Measurements from ENCODE around the gene NALCN. TPM values are rescaled to one million over a fixed set of nuclear protein-coding genes. Genes with fewer than 3 reads are reported as not detected.

Gene NALCN
- total RNA-seq, 3 donors from 2014 or later (not counting 1 experiment from before 2014, with no cell fraction given) = not detected

GRCh38 chr13:101204270-101205020, 211.9 kb downstream of the NALCN start:
- no peak for DNase-seq
- Mint-ChIP-seq H3K27ac (no peak overlapping the region), H3K36me3 (no peaks in the 10 kb centered on the region), H3K27me3 (ENCODE audit: low read depth in 2 of 2) (no peaks in the 10 kb centered on the region), H3K4me1 (no peaks in the 10 kb centered on the region), H3K9me3 (peaks cover 0 to 4% of the 10 kb centered on the region in 2 donors), H3K4me3 (no peak overlapping the region)
- Histone ChIP-seq H3K36me3 (ENCODE audit: control insufficient read depth, insufficient read depth, low read length) (no peaks in the 10 kb centered on the region), H3K27ac (ENCODE audit: low read length) (no peak overlapping the region), H3K27me3 (ENCODE audit: control insufficient read depth, insufficient read depth, low read length) (no peaks in the 10 kb centered on the region), H3K9me3 (ENCODE audit: control insufficient read depth, insufficient read depth, low read length) (no peaks in the 10 kb centered on the region), H3K4me3 (ENCODE audit: low read length) (no peak overlapping the region), H3K4me1 (ENCODE audit: control insufficient read depth, insufficient read depth, low read length) (no peaks in the 10 kb centered on the region)
- no peak for ATAC-seq
- intact Hi-C loops (cut with micrococcal nuclease) = no loop called here
- WGBS (ENCODE audit: insufficient coverage) = 40% methylated on average over 1 of the region's 1 CpG
- TF ChIP-seq CTCF (IDR thresholded peaks at IDR 0.05) = no peak

GRCh38 chr13:101202590-101202989, 213.7 kb downstream of the NALCN start:
- H3K4me1 Mint-ChIP-seq = no peaks in the 10 kb centered on the region
- H3K27ac Mint-ChIP-seq = no peak overlapping the region
- Histone ChIP-seq H3K4me1 (ENCODE audit: control insufficient read depth, insufficient read depth, low read length) (no peaks in the 10 kb centered on the region), H3K9me3 (ENCODE audit: control insufficient read depth, insufficient read depth, low read length) (no peaks in the 10 kb centered on the region), H3K27me3 (ENCODE audit: control insufficient read depth, insufficient read depth, low read length) (no peaks in the 10 kb centered on the region), H3K4me3 (ENCODE audit: low read length) (no peak overlapping the region), H3K27ac (ENCODE audit: low read length) (no peak overlapping the region), H3K36me3 (ENCODE audit: control insufficient read depth, insufficient read depth, low read length) (no peaks in the 10 kb centered on the region)
- H3K4me3 Mint-ChIP-seq = no peak overlapping the region
- no peaks in the 10 kb centered on the region for H3K36me3 Mint-ChIP-seq
- no peak for TF ChIP-seq CTCF (IDR thresholded peaks at IDR 0.05)
- H3K27me3 Mint-ChIP-seq (ENCODE audit: low read depth in 2 of 2) = no peaks in the 10 kb centered on the region
- H3K9me3 Mint-ChIP-seq = peaks cover 0 to 5% of the 10 kb centered on the region in 2 donors
- ATAC-seq (no peak), DNase-seq (no peak)
- 57% methylated on average over 6 of the region's 6 CpGs for WGBS (ENCODE audit: insufficient coverage)
- intact Hi-C loops (cut with micrococcal nuclease) = no loop called here

- ATAC-seq (no peak), DNase-seq (no peak)
- no peaks in the 10 kb centered on the region for H3K9me3 ChIP-seq (ENCODE audit: control insufficient read depth, insufficient read depth, low read length)
- H3K4me1 ChIP-seq (ENCODE audit: control insufficient read depth, insufficient read depth, low read length) = no peaks in the 10 kb centered on the region
- Mint-ChIP-seq H3K4me1 (no peaks in the 10 kb centered on the region), H3K27ac (no peak overlapping the region), H3K36me3 (no peaks in the 10 kb centered on the region), H3K27me3 (ENCODE audit: low read depth in 2 of 2) (no peaks in the 10 kb centered on the region), H3K4me3 (no peak overlapping the region), H3K9me3 (peaks cover 0 to 3% of the 10 kb centered on the region in 2 donors)
- H3K36me3 ChIP-seq (ENCODE audit: control insufficient read depth, insufficient read depth, low read length) = no peaks in the 10 kb centered on the region
- no peak for TF ChIP-seq CTCF (IDR thresholded peaks at IDR 0.05)
- H3K4me3 ChIP-seq (ENCODE audit: low read length) = no peak overlapping the region
- 100% methylated on average over 1 of the region's 3 CpGs for WGBS (ENCODE audit: insufficient coverage)
- H3K27ac ChIP-seq (ENCODE audit: low read length) = no peak overlapping the region
- intact Hi-C loops (cut with micrococcal nuclease) = no loop called here
- no peaks in the 10 kb centered on the region for H3K27me3 ChIP-seq (ENCODE audit: control insufficient read depth, insufficient read depth, low read length)
Measured at GRCh38 chr13:101190976-101191375, 225.3 kb downstream of the NALCN start.

- H3K36me3 ChIP-seq (ENCODE audit: control insufficient read depth, insufficient read depth, low read length) = no peaks in the 10 kb centered on the region
- DNase-seq (no peak), ATAC-seq (no peak)
- Mint-ChIP-seq H3K27ac (no peak overlapping the region), H3K36me3 (no peaks in the 10 kb centered on the region), H3K27me3 (ENCODE audit: low read depth in 2 of 2) (no peaks in the 10 kb centered on the region), H3K4me1 (no peaks in the 10 kb centered on the region), H3K9me3 (no peaks in the 10 kb centered on the region), H3K4me3 (no peak overlapping the region)
- intact Hi-C loops (cut with micrococcal nuclease) = no loop called here
- no peak overlapping the region for H3K27ac ChIP-seq (ENCODE audit: low read length)
- H3K27me3 ChIP-seq (ENCODE audit: control insufficient read depth, insufficient read depth, low read length) = no peaks in the 10 kb centered on the region
- H3K4me3 ChIP-seq (ENCODE audit: low read length) = no peak overlapping the region
- H3K4me1 ChIP-seq (ENCODE audit: control insufficient read depth, insufficient read depth, low read length) = no peaks in the 10 kb centered on the region
- no peaks in the 10 kb centered on the region for H3K9me3 ChIP-seq (ENCODE audit: control insufficient read depth, insufficient read depth, low read length)
- no peak for TF ChIP-seq CTCF (IDR thresholded peaks at IDR 0.05)
- 89% methylated on average over 3 of the region's 3 CpGs for WGBS (ENCODE audit: insufficient coverage)
Measured at GRCh38 chr13:101190337-101190736, 226.0 kb downstream of the NALCN start.

Data from natural killer cell (primary cell).